Natural killer cell (primary cell): ENCODE measurements around the gene MVB12B. TPM values are rescaled to one million over a fixed set of nuclear protein-coding genes. Genes with fewer than 3 reads are reported as not detected.
A peak's percentile ranks its signal among the peaks of the same experiment; 100 is the strongest.

Experiments used
- ATAC-seq, 3 donors: fragments of 150-1000 bp in 2 of 3; fragments of 200-7000 bp in 1 of 3; cut with Tn5 transposase; 1 replicate in 1 of 3; 2 replicates in 2 of 3; pipeline ENCODE4 v1.10.0; 2021; ENCODE audit warnings: mild to moderate bottlenecking in 2 of 3, moderate library complexity in 2 of 3
- DNase-seq, 2 donors: peaks; one replicate each; pipeline versions ENCODE4 v3.0.0 to v3.0.0-alpha.2; 2013 to 2021; ENCODE audit warnings: mixed read lengths in 1 of 2
- H3K27ac ChIP-seq: one replicate; pipeline ENCODE4 v1.5.1; 2013; ENCODE audit warnings: mild to moderate bottlenecking, low read length
- H3K27me3 ChIP-seq: one replicate; pipeline ENCODE4 v1.6.1; 2013; ENCODE audit warnings: low read length; ENCODE audit not compliant: control insufficient read depth, insufficient read depth
- H3K36me3 ChIP-seq: one replicate; pipeline ENCODE4 v1.6.1; 2013; ENCODE audit warnings: low read length; ENCODE audit not compliant: control insufficient read depth, insufficient read depth
- H3K4me1 ChIP-seq: one replicate; pipeline ENCODE4 v1.6.1; 2013; ENCODE audit warnings: low read length; ENCODE audit not compliant: control insufficient read depth, insufficient read depth
- H3K4me3 ChIP-seq: one replicate; pipeline ENCODE4 v1.5.1; 2013; ENCODE audit warnings: low read length
- H3K9me3 ChIP-seq: one replicate; pipeline ENCODE4 v1.6.1; 2013; ENCODE audit warnings: low read length; ENCODE audit not compliant: control insufficient read depth, insufficient read depth
- H3K27ac Mint-ChIP-seq, 2 donors: one replicate each; pipeline ENCODE4 v1.8.0; 2022; ENCODE audit warnings: mild to moderate bottlenecking in 2 of 2, mixed read lengths in 2 of 2, moderate library complexity in 1 of 2
- H3K27me3 Mint-ChIP-seq, 2 donors: one replicate each; pipeline ENCODE4 v1.8.0; 2022; ENCODE audit warnings: low read depth in 2 of 2, mixed read lengths in 2 of 2
- H3K36me3 Mint-ChIP-seq: one replicate; pipeline ENCODE4 v1.8.0; 2022; ENCODE audit warnings: mixed read lengths
- H3K4me1 Mint-ChIP-seq, 2 donors: one replicate each; pipeline ENCODE4 v1.8.0; 2022; ENCODE audit warnings: mixed read lengths in 2 of 2
- H3K4me3 Mint-ChIP-seq: one replicate; pipeline ENCODE4 v1.8.0; 2022; ENCODE audit warnings: mild to moderate bottlenecking, moderate library complexity, mixed read lengths
- H3K9me3 Mint-ChIP-seq, 2 donors: one replicate each; pipeline ENCODE4 v1.8.0; 2022; ENCODE audit warnings: mixed read lengths in 2 of 2
- WGBS: methylation state at CpG from one replicate; pipeline ENCODE4 v1.1.7; 2013; ENCODE audit warnings: missing lambda C conversion rate; ENCODE audit not compliant: insufficient coverage; 5-methylcytosine and 5-hydroxymethylcytosine counted together
- intact Hi-C: fragments of 100-400 bp; cut with micrococcal nuclease; formaldehyde crosslinking; loops from one replicate; pipeline ENCODE4 v1.14.2; 2022
- total RNA-seq, 4 donors: library from RNA; stranded (reverse); fragments of 120-200 nt in 1 of 4; gene quantifications; one replicate each; pipeline versions ENCODE4 v1.2.3 to v1.2.4, GENCODE V29; 2013 to 2022
- TF ChIP-seq, protein P1 (sequence below): fragments of 200-600 bp; IDR thresholded peaks from one replicate; pipeline ENCODE4 v1.8.0; 2022; ENCODE audit warnings: antibody characterized with exemption

The MVB12B gene
- total RNA-seq, 3 donors from 2014 or later (not counting 1 experiment from before 2014, with no cell fraction given) = 2.0 to 13.0 (median 7.8) TPM

DNA sequence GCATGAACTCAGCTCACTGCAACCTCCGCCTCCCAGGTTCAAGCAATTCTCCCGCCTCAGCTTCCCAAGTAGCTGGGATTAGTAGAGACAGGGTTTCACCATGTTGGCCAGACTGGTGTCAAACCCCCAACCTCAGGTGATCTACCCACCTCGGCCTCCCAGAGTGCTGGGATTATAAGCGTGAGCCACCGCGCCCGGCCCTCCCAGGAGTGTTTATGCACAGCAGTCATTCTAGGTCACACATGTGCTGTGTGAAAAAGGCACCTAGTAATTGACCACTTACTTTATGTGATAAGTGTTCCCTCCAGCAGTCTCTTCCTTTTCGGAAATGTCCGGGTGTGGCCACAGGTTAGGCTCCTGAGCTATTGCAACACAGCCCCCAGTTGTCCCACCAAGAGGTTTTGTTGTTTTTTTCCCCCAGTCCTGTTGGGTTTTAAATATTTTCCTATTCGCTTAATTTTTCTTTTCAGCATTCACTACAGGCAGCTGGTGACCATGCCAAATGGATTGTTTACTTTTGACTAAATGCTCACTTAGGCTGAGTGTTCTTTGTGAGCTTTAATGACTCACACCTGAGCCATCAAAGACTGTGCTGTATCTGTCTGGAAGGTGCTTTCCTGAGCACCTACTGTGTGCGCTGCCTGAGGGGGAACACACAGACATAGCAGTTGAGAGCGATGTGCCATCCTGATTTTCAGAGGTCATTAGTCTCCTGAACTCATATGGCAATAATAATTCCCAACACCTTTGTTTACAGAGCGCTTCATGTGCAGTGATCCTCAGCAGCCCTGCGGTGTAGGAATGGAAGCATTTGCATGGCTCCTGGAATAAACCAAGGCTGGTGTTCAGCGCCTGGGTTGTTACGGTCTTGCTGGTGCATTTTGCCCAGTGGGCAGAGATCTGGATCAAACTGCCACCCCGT lies 94.3 kb downstream of the MVB12B start:
- Mint-ChIP-seq H3K9me3 (no peaks in the 10 kb centered on the region), H3K36me3 (no peaks in the 10 kb centered on the region), H3K27me3 (peaks cover 23 to 25% of the 10 kb centered on the region in 2 donors), H3K4me3 (no peak overlapping the region), H3K4me1 (peaks cover 13 to 14% of the 10 kb centered on the region in 2 donors), H3K27ac (no peak overlapping the region)
- Histone ChIP-seq H3K27ac (no peak overlapping the region), H3K4me3 (no peak overlapping the region), H3K27me3 (no peaks in the 10 kb centered on the region), H3K9me3 (no peaks in the 10 kb centered on the region), H3K4me1 (peaks cover 25% of the 10 kb centered on the region), H3K36me3 (no peaks in the 10 kb centered on the region)
- 94% methylated on average over 17 of the region's 17 CpGs for WGBS
- TF ChIP-seq, protein P1, sequence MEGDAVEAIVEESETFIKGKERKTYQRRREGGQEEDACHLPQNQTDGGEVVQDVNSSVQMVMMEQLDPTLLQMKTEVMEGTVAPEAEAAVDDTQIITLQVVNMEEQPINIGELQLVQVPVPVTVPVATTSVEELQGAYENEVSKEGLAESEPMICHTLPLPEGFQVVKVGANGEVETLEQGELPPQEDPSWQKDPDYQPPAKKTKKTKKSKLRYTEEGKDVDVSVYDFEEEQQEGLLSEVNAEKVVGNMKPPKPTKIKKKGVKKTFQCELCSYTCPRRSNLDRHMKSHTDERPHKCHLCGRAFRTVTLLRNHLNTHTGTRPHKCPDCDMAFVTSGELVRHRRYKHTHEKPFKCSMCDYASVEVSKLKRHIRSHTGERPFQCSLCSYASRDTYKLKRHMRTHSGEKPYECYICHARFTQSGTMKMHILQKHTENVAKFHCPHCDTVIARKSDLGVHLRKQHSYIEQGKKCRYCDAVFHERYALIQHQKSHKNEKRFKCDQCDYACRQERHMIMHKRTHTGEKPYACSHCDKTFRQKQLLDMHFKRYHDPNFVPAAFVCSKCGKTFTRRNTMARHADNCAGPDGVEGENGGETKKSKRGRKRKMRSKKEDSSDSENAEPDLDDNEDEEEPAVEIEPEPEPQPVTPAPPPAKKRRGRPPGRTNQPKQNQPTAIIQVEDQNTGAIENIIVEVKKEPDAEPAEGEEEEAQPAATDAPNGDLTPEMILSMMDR = no peak
- no peak for DNase-seq
- ATAC-seq = no peak
- intact Hi-C loops = no loop called here

- ATAC-seq (peak in 1 of 3 donors; percentile 55), DNase-seq (no peak)
- peaks cover 13 to 14% of the 10 kb centered on the region in 2 donors for H3K4me1 Mint-ChIP-seq
- 74% methylated on average over 24 of the region's 25 CpGs for WGBS
- peaks cover 23 to 25% of the 10 kb centered on the region in 2 donors for H3K27me3 Mint-ChIP-seq
- H3K9me3 Mint-ChIP-seq = no peaks in the 10 kb centered on the region
- intact Hi-C loops = no loop called here
- no peaks in the 10 kb centered on the region for H3K36me3 ChIP-seq
- TF ChIP-seq, protein P1 = no peak
- H3K4me1 ChIP-seq = peaks cover 25% of the 10 kb centered on the region
- no peak overlapping the region for H3K27ac Mint-ChIP-seq
- H3K27me3 ChIP-seq = no peaks in the 10 kb centered on the region
- no peak overlapping the region for H3K27ac ChIP-seq
- no peaks in the 10 kb centered on the region for H3K36me3 Mint-ChIP-seq
- no peak overlapping the region for H3K4me3 Mint-ChIP-seq
- H3K4me3 ChIP-seq = no peak overlapping the region
- no peaks in the 10 kb centered on the region for H3K9me3 ChIP-seq
Observed at GRCh38 chr9:126421567-126422428, 95.2 kb downstream of the MVB12B start.

DNA sequence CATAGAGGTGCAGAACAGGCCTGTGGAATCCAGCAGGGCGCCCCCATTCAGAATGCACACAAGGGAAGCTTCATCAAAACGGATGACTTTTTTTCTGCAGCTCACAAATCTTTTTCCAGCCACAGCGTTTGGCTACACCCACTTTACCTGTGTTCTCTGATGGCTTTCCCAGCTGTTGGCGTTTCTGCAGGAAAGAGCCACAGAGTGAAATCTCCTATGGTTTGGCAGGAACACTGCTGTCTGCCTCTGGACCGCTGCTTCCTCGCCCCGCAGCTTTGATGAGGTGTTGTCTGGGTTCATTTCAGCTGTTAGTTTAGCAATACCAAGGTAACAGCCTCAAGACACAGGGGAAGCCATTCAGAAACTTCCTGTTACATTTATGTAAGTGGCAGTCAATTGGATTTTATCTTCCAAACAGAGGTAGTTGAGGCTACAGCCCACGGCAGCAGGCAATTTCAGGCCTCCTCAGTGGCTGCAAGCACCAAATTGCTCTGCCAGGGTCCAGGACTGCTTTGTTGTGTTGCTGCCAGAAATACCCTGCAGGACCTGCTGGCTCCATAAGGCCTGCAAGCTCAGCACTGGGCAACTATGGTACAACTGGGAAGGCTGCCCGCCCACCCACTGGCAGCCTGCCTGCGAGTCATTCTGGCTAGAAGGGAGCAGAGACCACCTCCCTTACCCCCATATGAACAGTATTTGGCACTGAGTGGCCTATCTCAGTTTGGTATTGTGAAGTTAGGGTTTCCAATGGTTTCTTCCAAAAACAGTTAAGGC lies 96.7 kb downstream of the MVB12B start:
- TF ChIP-seq, protein P1 = no peak
- peak in 1 of 2 donors; percentile 45 for DNase-seq
- Mint-ChIP-seq H3K27me3 (peaks cover 21 to 23% of the 10 kb centered on the region in 2 donors), H3K27ac (no peak overlapping the region), H3K4me1 (peaks cover 13 to 14% of the 10 kb centered on the region in 2 donors), H3K4me3 (no peak overlapping the region), H3K36me3 (no peaks in the 10 kb centered on the region), H3K9me3 (no peaks in the 10 kb centered on the region)
- Histone ChIP-seq H3K36me3 (no peaks in the 10 kb centered on the region), H3K27ac (no peak overlapping the region), H3K4me1 (peaks cover 25% of the 10 kb centered on the region), H3K27me3 (no peaks in the 10 kb centered on the region), H3K4me3 (no peak overlapping the region), H3K9me3 (no peaks in the 10 kb centered on the region)
- ATAC-seq = peak in 1 of 3 donors; percentile 54
- intact Hi-C loops = no loop called here
- 64% methylated on average over 8 of the region's 10 CpGs for WGBS
